OCI-LY7 (cell line): ENCODE data around the gene PNMA6F. TPM values are rescaled to one million over a fixed set of nuclear protein-coding genes. Genes with fewer than 3 reads are reported as not detected.

ENCODE experiments used
- BruUV-seq: library from RNA; stranded (reverse); fragments of 400-500 nt; replicated peaks from 2 replicates; lab custom pipeline; 2021; lab: Mats Ljungman, UMichigan
- CTCF ChIA-PET: fragments of 300-600 bp; sonication (Branson Sonifier 250); formaldehyde crosslinking; loops from one replicate; lab custom pipeline; 2022; ENCODE audit warnings: antibody characterized with exemption; ENCODE audit not compliant: unreplicated experiment; lab: Charles Lee
- POLR2A ChIA-PET: fragments of 300-600 bp; sonication (Branson Sonifier 250); formaldehyde crosslinking; loops from one replicate; lab custom pipeline; 2022; ENCODE audit warnings: antibody characterized with exemption; lab: Charles Lee
- DNase-seq: peaks from one replicate; pipeline ENCODE4 v3.0.0-alpha.2; 2015; ENCODE audit warnings: low spot score
- H2AFZ ChIP-seq: fragments of 200-600 bp; sonication (generic), shearing (Covaris generic); 2 replicates; pipeline ENCODE4 v1.6.1; 2014; ENCODE audit warnings: mild to moderate bottlenecking, antibody characterized with exemption, low read length, moderate library complexity
- H3K27ac ChIP-seq: fragments of 200-600 bp; sonication (generic); 2 replicates; pipeline ENCODE4 v1.5.1; 2014; ENCODE audit warnings: mixed run types, low read depth, mild to moderate bottlenecking, moderate library complexity, low read length, inconsistent platforms; ENCODE audit not compliant: poor library complexity, severe bottlenecking
- H3K36me3 ChIP-seq: fragments of 200-600 bp; sonication (generic); 2 replicates; pipeline ENCODE4 v1.6.1; 2014; ENCODE audit warnings: mild to moderate bottlenecking, antibody characterized with exemption, low read length, moderate library complexity, mixed read lengths; ENCODE audit not compliant: insufficient read depth
- H3K4me1 ChIP-seq: fragments of 200-600 bp; sonication (generic); 2 replicates; pipeline ENCODE4 v1.5.1; 2014; ENCODE audit warnings: mild to moderate bottlenecking, low read length; ENCODE audit not compliant: insufficient read depth, poor library complexity, severe bottlenecking
- H3K4me2 ChIP-seq: fragments of 200-600 bp; sonication (generic); 2 replicates; pipeline ENCODE4 v1.6.1; 2014; ENCODE audit warnings: mild to moderate bottlenecking, low read length
- H3K4me3 ChIP-seq: fragments of 200-600 bp; sonication (generic); 2 replicates; pipeline ENCODE4 v1.5.1; 2014; ENCODE audit warnings: mild to moderate bottlenecking, low read depth, low read length; ENCODE audit not compliant: poor library complexity, severe bottlenecking
- H3K79me2 ChIP-seq: fragments of 200-600 bp; sonication (generic); 2 replicates; pipeline ENCODE4 v1.6.1; 2016; ENCODE audit warnings: low read depth, mild to moderate bottlenecking, low read length, moderate library complexity, mixed read lengths; ENCODE audit not compliant: insufficient read depth
- H3K9me2 ChIP-seq: fragments of 200-600 bp; sonication (generic); 2 replicates; pipeline ENCODE4 v1.6.1; 2016; ENCODE audit warnings: mild to moderate bottlenecking, low read length, mixed read lengths; ENCODE audit not compliant: insufficient read depth
- H3K9me3 ChIP-seq: fragments of 200-600 bp; sonication (generic); 2 replicates; pipeline ENCODE4 v1.6.1; 2014; ENCODE audit warnings: mild to moderate bottlenecking, mixed run types, low read length, mixed read lengths
- H4K20me1 ChIP-seq: fragments of 200-600 bp; sonication (generic); 2 replicates; pipeline ENCODE4 v1.6.1; 2014; ENCODE audit warnings: mild to moderate bottlenecking, antibody characterized with exemption, low read length, moderate library complexity, mixed read lengths; ENCODE audit not compliant: insufficient read depth
- CTCF ChIP-seq: fragments of 200-600 bp; sonication (generic); conservative IDR thresholded peaks from 2 replicates; pipeline ENCODE4 v1.5.1; 2014; ENCODE audit warnings: mild to moderate bottlenecking, antibody characterized with exemption, low read length, moderate library complexity, mixed read lengths
- EZH2phosphoT487 ChIP-seq: fragments of 200-600 bp; sonication (generic); IDR thresholded peaks from 2 replicates; pipeline ENCODE4 v1.6.1; 2018; ENCODE audit warnings: low read depth, borderline replicate concordance, mild to moderate bottlenecking, mixed run types, antibody characterized with exemption, low read length, moderate library complexity, mixed read lengths
- intact Hi-C: fragments of 100-400 bp; cut with micrococcal nuclease; formaldehyde crosslinking; loops from one replicate; pipeline ENCODE4 v1.10.0; 2022; ENCODE audit not compliant: unreplicated experiment
- total RNA-seq, 2 experiments: library from RNA; depleted of rRNA in 1 of 2; stranded (reverse); fragments of >200 nt in 1 of 2; shearing (Covaris generic) in 1 of 2; gene quantifications; 2 replicates each; pipeline ENCODE4 v1.2.3, GENCODE V29; 2014 to 2022

The PNMA6F gene
- total RNA-seq, 2 experiments from 2014 or later, result not detected

GRCh38 chrX:153317306-153317705 lies 4.3 kb downstream of the PNMA6F start:
- H2AFZ ChIP-seq, result no peak overlapping the region
- no peak overlapping the region for H3K4me2 ChIP-seq
- H4K20me1 ChIP-seq, result no peaks in the 10 kb centered on the region
- H3K9me3 ChIP-seq, result no peaks in the 10 kb centered on the region
- intact Hi-C loops, result no loop called here
- no peak overlapping the region for H3K4me3 ChIP-seq
- TF ChIP-seq EZH2phosphoT487 (no peak), CTCF (no peak)
- no peak overlapping the region for H3K27ac ChIP-seq
- BruUV-seq, result no TSS peak
- H3K4me1 ChIP-seq, result no peaks in the 10 kb centered on the region
- H3K79me2 ChIP-seq, result no peaks in the 10 kb centered on the region
- ChIA-PET POLR2A (no interaction called here), CTCF (no interaction called here)
- no peak for DNase-seq
- H3K36me3 ChIP-seq, result no peaks in the 10 kb centered on the region
- no peaks in the 10 kb centered on the region for H3K9me2 ChIP-seq

GRCh38 chrX:153312842-153313241 lies 8.7 kb downstream of the PNMA6F start:
- Histone ChIP-seq H3K9me2 (no peaks in the 10 kb centered on the region), H3K9me3 (no peaks in the 10 kb centered on the region), H2AFZ (no peak overlapping the region), H3K4me2 (no peak overlapping the region), H3K36me3 (no peaks in the 10 kb centered on the region), H3K27ac (no peak overlapping the region), H3K4me1 (no peaks in the 10 kb centered on the region), H3K79me2 (no peaks in the 10 kb centered on the region), H4K20me1 (no peaks in the 10 kb centered on the region), H3K4me3 (no peak overlapping the region)
- CTCF ChIA-PET, result no interaction called here
- BruUV-seq, result no TSS peak
- no peak for DNase-seq
- POLR2A ChIA-PET, result no interaction called here
- intact Hi-C loops, result no loop called here
- TF ChIP-seq CTCF (no peak), EZH2phosphoT487 (no peak)

- no peaks in the 10 kb centered on the region for H3K9me2 ChIP-seq
- H3K4me3 ChIP-seq, result no peak overlapping the region
- H3K79me2 ChIP-seq, result no peaks in the 10 kb centered on the region
- H3K27ac ChIP-seq, result no peak overlapping the region
- CTCF ChIA-PET, result no interaction called here
- H3K9me3 ChIP-seq, result no peaks in the 10 kb centered on the region
- H3K4me2 ChIP-seq, result no peak overlapping the region
- BruUV-seq, result no TSS peak
- H3K4me1 ChIP-seq, result no peaks in the 10 kb centered on the region
- intact Hi-C loops, result no loop called here
- no peaks in the 10 kb centered on the region for H4K20me1 ChIP-seq
- TF ChIP-seq EZH2phosphoT487 (no peak), CTCF (no peak)
- POLR2A ChIA-PET, result no interaction called here
- no peaks in the 10 kb centered on the region for H3K36me3 ChIP-seq
- DNase-seq, result no peak
- H2AFZ ChIP-seq, result no peak overlapping the region
Measured at GRCh38 chrX:153312041-153312440, 9.5 kb downstream of the PNMA6F start.
